ENCODE measurements around the gene AKR1B1. TPM values are rescaled to one million over a fixed set of nuclear protein-coding genes. Genes with fewer than 3 reads are reported as not detected.

The AKR1B1 gene
- total and polyA plus RNA-seq, 2 donors (not counting 3 experiments of a cell fraction or from before 2014, with no cell fraction given): 159 to 193 TPM

GRCh38 chr7:134407311-134407710 is 51.6 kb downstream of the AKR1B1 start:
- dilution Hi-C loops (cut with MboI; ENCODE audit: extremely low pct_ligation_motif_present, low sequenced_read_pairs): no loop called here
- no peak overlapping the region for H3K4me2 ChIP-seq (ENCODE audit: insufficient read depth, low read length)
- POLR2A ChIA-PET: no interaction called here
- no peaks in the 10 kb centered on the region for H3K36me3 ChIP-seq (ENCODE audit: control insufficient read depth in 2 of 2, extremely low read depth in 1 of 2, insufficient read depth in 2 of 2, low read length in 2 of 2)
- CTCF ChIA-PET: interaction anchor here (1.1 kb wide), 1 partner anchor 13 kb away, joined by 4 read pairs; no protein-coding TSS in a partner anchor
- H3K27ac ChIP-seq (ENCODE audit: insufficient read depth, low read depth, low read length): no peak overlapping the region
- no peak overlapping the region for H3K4me3 ChIP-seq (replicated peaks in 1 of 3; ENCODE audit: insufficient read depth in 1 of 3, low read depth in 1 of 3, low read length in 3 of 3)
- H2AFZ ChIP-seq (ENCODE audit: low read depth, low read length): no peak overlapping the region
- H3K9me1 ChIP-seq (replicated peaks; ENCODE audit: control insufficient read depth, extremely low read depth, insufficient read depth, low read length): no peaks in the 10 kb centered on the region
- intact Hi-C loops (cut with micrococcal nuclease): no loop called here
- DNase-seq (ENCODE audit: low read depth, low spot score) (no peak), FAIRE-seq (no peak)
- H3K27me3 ChIP-seq (ENCODE audit: control insufficient read depth in 2 of 2, insufficient read depth in 2 of 2, low read length in 2 of 2): peaks cover 11 to 22% of the 10 kb centered on the region in 2 experiments
- no peaks in the 10 kb centered on the region for H3K9me3 ChIP-seq (replicated peaks; ENCODE audit: control insufficient read depth, insufficient read depth, low read length)
- H3K4me1 ChIP-seq (ENCODE audit: control insufficient read depth, extremely low read depth, insufficient read depth, low read length): no peaks in the 10 kb centered on the region
- no peak overlapping the region for H3K9ac ChIP-seq (replicated peaks; ENCODE audit: extremely low read depth, insufficient read depth, low read length)
- TF ChIP-seq GATA2 (IDR thresholded peaks at IDR 0.05; ENCODE audit: insufficient read depth, insufficient read length, low read depth, low read length) (no peak), CTCF (IDR thresholded peaks at IDR 0.05; ENCODE audit: extremely low read depth in 1 of 2, insufficient read depth in 1 of 2, low read depth in 1 of 2, low read length in 2 of 2) (no peak), POLR2A (IDR thresholded peaks at IDR 0.05; ENCODE audit: low read depth, low read length) (no peak), FOS (IDR thresholded peaks at IDR 0.05; ENCODE audit: borderline replicate concordance, insufficient read depth, low read length) (no peak), EZH2 (IDR thresholded peaks at IDR 0.05; ENCODE audit: borderline replicate concordance, low read depth, low read length, severe bottlenecking) (no peak), MAX (IDR thresholded peaks at IDR 0.05; ENCODE audit: insufficient read depth, insufficient read length) (no peak), POLR2AphosphoS5 (IDR thresholded peaks at IDR 0.05; ENCODE audit: insufficient read depth, low read depth, low read length) (no peak), MYC (IDR thresholded peaks at IDR 0.05; ENCODE audit: low read depth, low read length) (no peak), JUN (IDR thresholded peaks at IDR 0.05; ENCODE audit: borderline replicate concordance, insufficient read depth, insufficient read length, low read depth) (no peak)
- BruUV-seq (replicated peaks): no TSS peak
- H4K20me1 ChIP-seq (replicated peaks; ENCODE audit: control insufficient read depth, extremely low read depth, insufficient read depth, low read length): no peaks in the 10 kb centered on the region
- H3K79me2 ChIP-seq (ENCODE audit: control insufficient read depth, insufficient read depth, low read length): no peaks in the 10 kb centered on the region

Data from endothelial cell of umbilical vein (primary cell).